HG03135 (cell line): Measurements from ENCODE around the gene GLA.
A peak's percentile ranks its signal among the peaks of the same experiment; 100 is the strongest.

Experiments used
- ATAC-seq: cut with Tn5 transposase; IDR thresholded peaks from one replicate; pipeline ENCODE4 v1.9.1; 2021; ENCODE audit warnings: mild to moderate bottlenecking, moderate library complexity; ENCODE audit not compliant: unreplicated experiment

GLA gene

GRCh38 chrX:101359966-101360365 lies 47.8 kb downstream of the GLA start:
- ATAC-seq: no peak

GRCh38 chrX:101357166-101357795 lies 50.4 kb downstream of the GLA start:
- ATAC-seq: no peak

- no peak for ATAC-seq
Observed at GRCh38 chrX:101349193-101349562, 58.5 kb downstream of the GLA start.

DNA sequence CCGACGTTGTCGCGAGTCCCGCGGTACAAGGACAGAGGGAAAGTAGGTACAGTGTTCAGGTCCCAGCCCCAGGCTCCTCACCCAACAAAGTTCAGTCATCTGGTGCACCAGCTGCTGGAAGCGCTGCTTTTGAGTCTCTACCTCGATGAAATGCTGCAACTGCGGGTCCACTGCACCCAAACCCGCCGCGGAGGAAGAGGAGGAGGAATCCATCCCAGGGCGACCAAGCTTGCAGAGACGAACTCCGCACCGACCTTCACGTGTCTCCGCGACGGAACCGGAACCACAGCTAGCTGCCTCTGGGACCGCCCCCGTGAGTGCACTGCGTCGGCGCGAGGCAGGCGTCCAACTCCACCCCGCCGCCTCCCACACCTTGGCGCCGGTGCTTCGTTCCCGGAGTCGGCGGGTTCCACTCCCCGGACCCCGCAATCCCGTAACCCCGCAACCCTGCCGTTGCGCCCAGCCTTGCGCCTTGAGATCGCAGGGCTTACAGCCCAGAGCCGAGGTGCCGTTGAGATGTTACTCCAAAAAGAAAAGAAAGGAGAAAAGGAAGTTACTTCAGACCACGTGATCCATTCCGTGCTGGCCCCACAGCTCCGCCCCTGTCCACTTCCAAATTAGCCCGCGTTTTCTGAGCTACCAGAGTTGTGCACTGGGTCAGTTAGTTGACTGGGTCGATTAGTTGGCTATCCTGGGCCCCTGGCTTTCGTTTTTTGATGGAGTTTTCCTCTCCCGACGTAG lies 59.1 kb downstream of the GLA start, which contains the start of gene TIMM8A:
Gene TIMM8A, minus strand, starts transcription at position 291 of the 741 bp plus-strand sequence. Its CDS starts 78 bp downstream, at position 213.
- ATAC-seq: peak; percentile 97

GRCh38 chrX:101347859-101348451 lies 59.8 kb downstream of the GLA start:
- peak; percentile 14 for ATAC-seq
